IPS DF 19.7 (cell line): Measurements from ENCODE around the gene SLC2A4RG.

ENCODE experiments used
- DNase-seq: peaks from one replicate; pipeline ENCODE4 v3.0.0-alpha.2; 2013; ENCODE audit warnings: low read depth, low spot score

SLC2A4RG gene

GRCh38 chr20:63740627-63741353 lies 1.2 kb downstream of the SLC2A4RG start:
- DNase-seq = no peak

- no peak for DNase-seq
Observed at GRCh38 chr20:63741354-63741675, 1.7 kb downstream of the SLC2A4RG start.

- no peak for DNase-seq
Observed at GRCh38 chr20:63741676-63742380, 2.3 kb downstream of the SLC2A4RG start.

DNA sequence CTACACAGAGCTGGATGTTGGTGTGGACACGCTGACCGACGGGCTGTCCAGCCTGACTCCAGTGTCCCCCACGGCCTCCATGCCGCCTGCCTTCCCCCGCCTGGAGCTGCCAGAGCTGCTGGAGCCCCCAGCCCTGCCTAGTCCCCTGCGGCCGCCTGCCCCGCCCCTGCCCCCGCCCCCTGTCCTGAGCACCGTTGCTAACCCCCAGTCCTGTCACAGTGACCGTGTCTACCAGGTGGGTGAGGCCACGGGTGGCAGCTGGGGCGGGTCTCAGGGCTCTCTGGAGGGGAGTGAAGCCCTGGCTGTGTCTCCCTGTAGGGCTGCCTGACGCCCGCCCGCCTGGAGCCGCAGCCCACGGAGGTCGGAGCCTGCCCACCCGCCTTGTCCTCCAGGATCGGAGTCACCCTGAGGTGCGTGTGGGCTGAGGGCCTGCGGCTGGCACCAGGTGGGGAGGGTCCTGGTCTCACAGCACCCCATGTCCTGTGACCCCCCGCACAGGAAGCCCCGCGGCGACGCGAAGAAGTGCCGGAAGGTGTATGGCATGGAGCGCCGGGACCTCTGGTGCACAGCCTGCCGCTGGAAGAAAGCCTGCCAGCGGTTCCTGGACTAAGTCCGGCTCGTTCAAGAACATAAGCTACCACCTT lies 2.9 kb downstream of the SLC2A4RG start:
- DNase-seq = no peak

- no peak for DNase-seq
Observed at GRCh38 chr20:63743210-63743970, 3.8 kb downstream of the SLC2A4RG start.

- no peak for DNase-seq
Observed at GRCh38 chr20:63744158-63744557, 4.6 kb downstream of the SLC2A4RG start.

- DNase-seq = no peak
Observed at GRCh38 chr20:63744574-63745423, 5.2 kb downstream of the SLC2A4RG start.

- DNase-seq = no peak
Observed at GRCh38 chr20:63745424-63745805, 5.8 kb downstream of the SLC2A4RG start.

GRCh38 chr20:63745961-63746731 lies 6.6 kb downstream of the SLC2A4RG start:
- DNase-seq = no peak

DNA sequence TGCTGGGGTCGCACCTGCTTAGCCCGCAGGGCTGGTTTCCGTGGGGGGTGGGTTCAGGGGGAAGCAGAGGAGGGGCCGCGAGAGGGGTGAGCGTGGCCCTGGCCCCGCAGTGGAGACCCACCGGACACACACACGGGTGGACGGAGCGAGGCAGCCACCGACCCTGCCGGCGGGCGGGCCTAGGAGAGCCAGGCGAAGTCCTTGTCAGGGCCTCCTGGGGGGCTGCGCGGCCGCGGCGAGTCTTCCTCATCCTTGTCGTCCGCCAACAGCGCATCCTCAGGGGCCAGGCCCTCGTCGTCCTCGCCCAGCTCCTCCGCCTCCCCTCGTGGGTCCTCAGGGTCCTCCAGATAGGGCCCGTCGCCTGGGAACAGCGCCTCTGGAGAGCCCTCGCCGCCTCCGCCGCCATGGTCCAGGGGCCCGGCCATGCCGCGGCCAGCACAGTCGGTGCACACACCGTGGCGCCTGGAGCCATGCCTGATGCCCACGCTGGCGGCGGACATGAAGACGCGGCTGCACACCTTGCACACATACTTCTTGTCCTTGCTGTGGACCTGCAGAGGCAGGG lies 7.3 kb downstream of the SLC2A4RG start:
- DNase-seq = no peak

- DNase-seq = no peak
Observed at GRCh38 chr20:63747622-63748069, 8.1 kb downstream of the SLC2A4RG start.

GRCh38 chr20:63748070-63748933 lies 8.7 kb downstream of the SLC2A4RG start:
- no peak for DNase-seq

DNA sequence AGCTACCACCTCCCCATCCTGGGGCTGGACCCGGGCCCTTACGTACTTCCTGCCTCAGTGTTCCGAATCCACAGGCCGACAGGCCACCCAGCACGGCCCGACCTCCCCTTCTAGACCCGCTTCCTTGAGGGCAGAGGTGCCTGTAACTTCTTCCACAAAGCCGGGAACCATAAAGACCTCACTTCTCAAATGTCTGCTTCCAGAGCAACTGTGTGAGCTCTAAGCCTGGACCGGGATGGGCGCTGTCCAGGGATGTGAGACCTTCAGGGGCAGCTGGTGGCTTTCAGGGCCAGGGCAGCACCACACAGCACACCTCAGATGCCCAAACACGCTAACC lies 9.3 kb downstream of the SLC2A4RG start:
- no peak for DNase-seq

- DNase-seq = no peak
Observed at GRCh38 chr20:63749597-63750508, 10.3 kb downstream of the SLC2A4RG start.

- DNase-seq = no peak
Observed at GRCh38 chr20:63750807-63751470, 11.4 kb downstream of the SLC2A4RG start.

DNA sequence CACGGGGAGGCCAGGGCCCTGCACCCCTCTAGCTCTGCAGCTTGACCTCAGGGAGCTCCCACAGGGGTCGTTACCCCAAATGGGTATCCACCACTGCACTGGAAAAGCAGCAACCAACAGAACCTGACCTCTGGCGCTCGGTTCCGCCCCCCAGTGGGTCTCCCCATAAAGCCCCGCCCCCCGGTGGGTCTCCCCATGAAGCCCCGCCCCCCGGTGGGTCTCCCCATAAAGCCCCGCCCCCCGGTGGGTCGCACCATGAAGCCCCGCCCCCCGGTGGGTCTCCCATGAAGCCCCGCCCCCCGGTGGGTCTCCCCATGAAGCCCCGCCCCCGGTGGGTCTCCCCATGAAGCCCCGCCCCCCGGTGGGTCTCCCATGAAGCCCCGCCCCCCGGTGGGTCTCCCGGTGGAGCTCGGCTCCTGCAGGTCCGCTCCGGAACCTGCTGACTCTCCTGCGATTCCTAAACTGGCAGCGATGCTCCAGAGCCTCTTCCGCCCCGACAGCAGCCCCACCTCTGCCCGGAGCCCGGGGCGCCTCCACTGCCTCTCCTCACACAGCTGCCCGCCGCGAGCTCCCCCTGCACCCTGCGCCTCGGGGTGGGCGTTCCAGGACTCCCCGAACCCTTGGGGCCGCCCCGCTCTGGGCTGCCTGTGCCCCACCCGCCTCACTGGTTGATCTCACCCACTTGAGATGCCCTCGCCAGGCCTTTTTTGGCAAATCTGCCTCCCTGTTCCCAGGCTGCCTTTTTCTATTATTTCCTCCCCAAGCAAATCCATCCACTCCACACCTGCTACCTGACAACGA lies 12.1 kb downstream of the SLC2A4RG start:
- no peak for DNase-seq
